Prostate gland (tissue), 2 donors: ENCODE results near the gene TAF11L9.

Source experiments
- POLR2A ChIP-seq: fragments of 450-650 bp; IDR thresholded peaks from one replicate; pipeline ENCODE4 v1.6.1; 2016; ENCODE audit warnings: antibody characterized with exemption, mild to moderate bottlenecking
- POLR2AphosphoS5 ChIP-seq: sonication (generic); formaldehyde crosslinking; IDR thresholded peaks from one replicate; pipeline ENCODE4 v1.6.1; 2017; ENCODE audit warnings: antibody characterized with exemption
- TF ChIP-seq, protein P1 (sequence below), 4 experiments: fragments of 200-600 bp in 2 of 4; fragments of 450-650 bp in 2 of 4; sonication (generic) in 2 of 4; IDR thresholded peaks; 1 replicate in 3 of 4; 2 replicates in 1 of 4; pipeline ENCODE4 v1.5.1; 2016 to 2019; ENCODE audit warnings: antibody characterized with exemption in 4 of 4, mild to moderate bottlenecking in 2 of 4, moderate library complexity in 2 of 4

DNA sequence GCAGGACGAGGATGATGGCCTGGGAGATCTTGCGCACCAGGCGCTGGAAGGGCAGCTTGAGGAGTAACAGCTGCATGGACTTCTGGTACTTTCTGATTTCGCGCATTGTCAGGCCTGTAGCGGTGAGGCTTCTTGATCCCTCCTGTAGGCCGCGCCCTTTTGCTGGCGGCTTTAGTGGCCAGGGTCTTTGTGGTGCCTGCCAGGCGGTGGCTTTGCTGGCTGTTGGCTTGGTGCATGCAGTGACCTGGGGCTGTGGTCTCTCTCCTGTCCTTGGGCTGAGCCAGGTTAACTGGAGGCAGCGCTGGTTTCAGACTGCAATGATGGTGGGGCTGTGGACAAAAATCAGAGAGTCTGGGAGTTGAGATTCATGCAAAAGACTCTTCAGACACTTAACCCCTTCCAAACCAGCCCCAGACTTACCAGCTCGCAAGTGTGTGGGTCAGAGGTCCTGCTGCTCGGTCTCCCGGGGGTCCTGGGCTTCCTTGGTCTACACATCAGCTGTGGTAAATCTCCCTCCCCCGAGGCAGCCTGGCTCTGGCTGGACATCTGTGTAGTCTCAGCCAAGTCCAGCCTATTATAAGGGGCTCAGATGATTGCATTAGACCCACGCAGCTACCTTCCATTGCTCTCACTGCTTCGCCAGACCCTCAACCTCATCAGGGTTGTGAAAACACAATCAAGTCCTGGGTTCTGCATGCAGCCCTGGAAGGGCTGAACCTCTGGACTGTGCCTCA is 20.8 kb upstream of the TAF11L9 start:
- TF ChIP-seq, protein P1, sequence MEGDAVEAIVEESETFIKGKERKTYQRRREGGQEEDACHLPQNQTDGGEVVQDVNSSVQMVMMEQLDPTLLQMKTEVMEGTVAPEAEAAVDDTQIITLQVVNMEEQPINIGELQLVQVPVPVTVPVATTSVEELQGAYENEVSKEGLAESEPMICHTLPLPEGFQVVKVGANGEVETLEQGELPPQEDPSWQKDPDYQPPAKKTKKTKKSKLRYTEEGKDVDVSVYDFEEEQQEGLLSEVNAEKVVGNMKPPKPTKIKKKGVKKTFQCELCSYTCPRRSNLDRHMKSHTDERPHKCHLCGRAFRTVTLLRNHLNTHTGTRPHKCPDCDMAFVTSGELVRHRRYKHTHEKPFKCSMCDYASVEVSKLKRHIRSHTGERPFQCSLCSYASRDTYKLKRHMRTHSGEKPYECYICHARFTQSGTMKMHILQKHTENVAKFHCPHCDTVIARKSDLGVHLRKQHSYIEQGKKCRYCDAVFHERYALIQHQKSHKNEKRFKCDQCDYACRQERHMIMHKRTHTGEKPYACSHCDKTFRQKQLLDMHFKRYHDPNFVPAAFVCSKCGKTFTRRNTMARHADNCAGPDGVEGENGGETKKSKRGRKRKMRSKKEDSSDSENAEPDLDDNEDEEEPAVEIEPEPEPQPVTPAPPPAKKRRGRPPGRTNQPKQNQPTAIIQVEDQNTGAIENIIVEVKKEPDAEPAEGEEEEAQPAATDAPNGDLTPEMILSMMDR (IDR thresholded peaks at IDR 0.05) = no peak
- TF ChIP-seq POLR2A (no peak), POLR2AphosphoS5 (no peak)
